HG03095 (cell line): ENCODE results near the gene ACAP3.

Experiments
- ATAC-seq: cut with Tn5 transposase; IDR thresholded peaks from one replicate; pipeline ENCODE4 v1.9.1; 2021; ENCODE audit warnings: moderate library complexity; ENCODE audit not compliant: unreplicated experiment

Gene ACAP3

GRCh38 chr1:1345860-1346500 lies 38.2 kb upstream of the ACAP3 start:
- no peak for ATAC-seq

DNA sequence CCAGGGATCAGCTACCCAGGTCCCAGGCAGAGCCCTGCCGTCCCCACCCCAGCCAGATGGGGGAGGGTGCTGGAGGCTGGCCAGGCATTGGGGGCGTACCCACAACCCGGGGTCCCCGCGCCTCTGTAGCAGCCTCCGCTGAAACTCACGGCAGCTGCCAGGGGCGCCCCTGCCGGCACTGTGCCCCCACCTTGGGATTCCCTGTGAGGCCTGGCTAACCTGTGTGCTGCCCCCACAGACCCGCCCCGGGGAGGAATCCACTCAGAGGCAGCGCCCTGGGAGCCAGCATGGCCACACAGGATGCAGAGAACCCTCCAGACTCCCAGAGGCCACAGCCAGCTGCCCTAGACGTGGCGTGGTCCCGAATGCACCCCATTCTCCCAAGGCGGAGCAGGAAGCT lies 37.7 kb upstream of the ACAP3 start:
- ATAC-seq: no peak

- no peak for ATAC-seq
Observed at GRCh38 chr1:1344655-1345361, 37.1 kb upstream of the ACAP3 start.

DNA sequence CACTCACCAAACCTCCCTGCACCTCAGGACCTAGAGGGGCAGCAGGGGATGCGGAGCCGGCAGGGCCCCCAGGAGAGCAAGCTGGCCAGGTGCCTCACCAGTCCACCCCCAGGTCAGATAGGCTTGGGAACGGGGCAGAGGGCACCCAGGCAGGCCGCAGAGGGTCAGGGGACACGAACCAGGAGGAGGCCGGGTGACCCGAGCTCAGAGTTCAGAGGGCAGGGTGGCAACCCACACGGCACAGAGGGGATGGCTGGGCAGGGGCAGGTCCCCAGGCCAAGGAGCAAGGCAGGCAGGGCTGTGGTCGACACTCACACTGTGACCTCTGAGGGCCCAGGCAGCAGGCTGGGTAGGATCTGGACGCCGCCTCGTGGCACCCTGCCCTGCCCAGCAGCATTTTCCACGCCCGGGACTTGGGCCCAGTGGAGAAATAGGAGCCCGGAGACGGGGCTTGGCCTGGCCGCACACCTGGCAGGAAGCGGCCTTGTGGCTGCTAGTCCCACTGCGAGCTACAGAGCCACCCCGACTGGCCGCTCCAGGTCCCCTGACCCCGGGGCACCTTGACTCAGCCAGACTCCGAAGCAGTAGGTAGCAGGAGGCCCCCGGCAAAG lies 36.2 kb upstream of the ACAP3 start:
- ATAC-seq: no peak

DNA sequence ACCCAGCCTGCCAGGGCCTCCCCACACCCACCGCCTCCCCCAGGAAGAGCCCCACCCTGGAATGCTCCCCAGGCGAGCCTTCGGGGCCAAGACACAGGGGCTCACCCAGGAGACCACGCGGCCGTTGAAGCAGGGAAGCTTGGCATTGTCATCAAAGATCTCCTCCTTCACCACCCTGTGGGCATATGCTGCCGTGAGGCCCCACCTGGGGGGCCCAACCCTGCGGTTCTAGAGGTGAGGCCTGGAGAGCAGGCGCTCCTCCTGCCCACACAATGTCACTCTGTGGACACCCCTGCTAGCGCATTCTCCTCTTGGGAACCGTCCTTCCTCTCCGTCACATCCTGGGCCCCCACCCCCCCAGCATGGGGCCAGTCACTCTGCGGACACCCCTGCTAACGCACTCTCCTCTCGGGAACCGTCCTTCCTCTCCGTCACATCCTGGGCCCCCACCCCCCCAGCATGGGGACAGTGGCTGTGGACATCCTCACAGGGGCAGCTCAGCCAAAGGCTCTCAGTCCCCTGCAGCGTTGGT lies 34.9 kb upstream of the ACAP3 start:
- no peak for ATAC-seq

DNA sequence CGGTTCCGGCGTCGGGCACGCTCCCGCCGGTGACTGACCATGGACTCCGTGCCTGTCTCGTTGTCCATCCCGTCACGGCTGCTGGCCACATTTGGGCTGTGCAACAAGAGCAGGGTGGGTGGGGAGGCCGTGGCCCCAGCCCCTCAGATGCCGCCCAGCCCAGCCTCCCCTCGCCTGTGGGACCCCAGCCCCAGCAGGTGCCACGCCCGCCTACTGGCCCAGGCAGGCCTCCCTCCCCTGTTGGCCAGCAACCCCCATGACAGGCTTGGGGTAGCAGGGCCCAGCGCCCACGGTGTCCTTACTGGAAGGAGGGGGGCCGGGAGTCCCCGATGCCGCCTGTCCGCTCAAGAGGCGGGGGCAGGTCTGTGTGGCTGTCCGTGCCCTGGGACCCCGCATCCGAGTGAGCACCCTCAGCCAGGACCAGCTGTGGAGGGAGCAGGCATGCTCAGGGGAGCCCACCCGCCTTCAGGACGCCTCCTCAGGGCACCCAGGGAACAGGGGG lies 34.4 kb upstream of the ACAP3 start:
- no peak for ATAC-seq

DNA sequence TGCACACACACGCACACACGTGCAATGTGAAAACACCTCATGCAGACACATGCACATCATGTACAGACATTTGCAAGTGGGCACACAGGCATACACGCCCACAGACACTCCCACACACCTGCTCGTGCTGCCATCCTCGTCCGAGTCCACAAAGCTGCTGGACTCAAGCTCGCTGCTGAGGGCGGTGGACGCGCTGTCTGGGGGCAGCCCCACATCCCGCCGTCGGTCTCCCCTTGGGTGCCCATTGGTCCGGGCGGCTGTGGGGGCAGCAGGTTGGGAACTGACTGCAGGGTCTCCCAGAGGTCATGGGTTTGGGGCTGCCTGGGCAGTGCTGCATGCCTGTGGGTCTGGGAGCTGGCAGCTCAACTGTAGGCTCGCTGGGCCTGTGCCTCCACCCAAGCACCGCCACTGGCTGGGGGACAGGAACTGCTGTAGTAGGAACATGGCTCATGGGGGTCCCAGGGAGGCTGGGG lies 33.9 kb upstream of the ACAP3 start:
- no peak for ATAC-seq

GRCh38 chr1:1340791-1341548 lies 33.2 kb upstream of the ACAP3 start:
- ATAC-seq: no peak

GRCh38 chr1:1340185-1340584 lies 32.5 kb upstream of the ACAP3 start:
- ATAC-seq: no peak

GRCh38 chr1:1338278-1338677 lies 30.5 kb upstream of the ACAP3 start:
- no peak for ATAC-seq

DNA sequence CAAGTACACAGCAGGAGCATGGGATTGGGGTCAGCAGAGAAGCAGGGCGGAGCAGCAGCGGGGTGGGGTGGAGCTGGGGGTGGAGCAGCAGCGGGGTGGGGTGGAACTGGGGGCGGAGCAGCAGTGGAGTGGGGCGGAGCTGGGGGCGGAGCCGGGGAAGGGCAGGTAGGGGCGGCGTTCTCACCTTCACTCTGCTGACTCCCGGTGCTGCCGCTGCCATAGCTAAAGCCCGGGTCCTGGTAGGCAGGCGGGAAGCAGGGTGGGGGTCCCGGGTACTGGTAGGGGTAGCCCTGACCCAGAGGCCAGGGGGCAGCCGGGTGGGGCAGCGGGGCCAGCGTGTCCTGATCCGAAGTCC lies 30.0 kb upstream of the ACAP3 start:
- ATAC-seq: no peak

GRCh38 chr1:1336931-1337792 lies 29.4 kb upstream of the ACAP3 start:
- no peak for ATAC-seq

DNA sequence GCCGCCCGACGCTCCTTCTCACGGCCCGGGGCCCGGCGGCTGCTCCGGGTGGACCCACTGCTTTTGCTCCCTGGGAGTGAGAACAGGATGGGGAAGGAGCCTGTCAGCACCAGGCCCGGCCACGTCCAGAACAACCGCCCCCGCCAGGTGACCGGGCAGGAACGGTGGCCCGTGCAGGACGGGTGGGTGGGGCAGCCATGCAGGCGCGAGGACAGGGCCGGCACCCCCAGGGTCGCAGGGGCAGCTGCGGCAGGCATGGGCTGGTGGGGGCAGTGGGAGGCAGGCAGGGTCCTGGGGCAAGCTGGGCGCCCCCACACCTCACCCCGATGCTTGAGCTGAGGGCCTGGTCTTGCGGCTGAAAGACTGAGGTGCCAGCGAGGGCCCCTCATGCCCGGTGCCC lies 28.7 kb upstream of the ACAP3 start:
- no peak for ATAC-seq

DNA sequence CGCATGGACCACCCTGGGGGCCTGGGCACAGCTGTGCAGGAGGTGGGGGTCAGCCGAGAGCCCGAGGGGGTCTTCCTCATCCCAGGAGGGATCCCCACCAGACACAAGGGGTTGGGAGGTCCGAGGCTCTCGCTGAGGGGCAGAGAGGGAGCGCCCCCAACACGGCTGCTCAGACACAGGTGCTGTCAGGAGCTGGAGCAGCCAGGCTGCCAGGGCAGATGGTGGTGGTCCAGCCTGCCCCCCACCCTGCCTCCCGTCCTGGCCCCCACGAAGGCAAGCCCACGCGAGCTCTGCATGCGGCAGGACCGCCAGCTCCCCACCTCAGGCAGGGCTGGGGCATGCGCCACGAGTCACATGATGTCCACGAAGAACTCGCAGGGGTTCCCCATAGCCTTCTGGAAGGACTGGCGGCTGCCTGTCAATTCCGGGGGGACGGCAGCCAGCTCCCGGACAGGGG lies 28.1 kb upstream of the ACAP3 start:
- ATAC-seq: no peak

DNA sequence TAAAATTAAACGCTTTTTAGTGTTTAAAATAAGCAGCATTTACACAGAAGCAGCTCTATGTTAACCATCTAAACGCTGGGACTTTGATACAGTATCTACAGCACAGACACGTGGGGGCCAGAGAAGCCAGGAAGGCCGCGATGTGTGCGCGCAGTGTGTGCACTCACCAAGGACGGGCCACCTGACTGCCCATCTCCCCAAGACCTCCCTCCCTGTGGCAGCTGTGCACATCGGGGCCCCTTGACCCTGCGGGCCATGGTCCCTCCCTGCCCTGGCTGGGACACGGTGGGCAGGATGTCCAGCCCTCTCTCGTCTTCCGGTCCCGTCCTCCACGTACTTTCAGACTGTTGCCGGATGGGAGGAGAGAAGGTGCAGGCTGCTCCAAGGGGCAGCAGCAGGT lies 27.6 kb upstream of the ACAP3 start:
- ATAC-seq: no peak

DNA sequence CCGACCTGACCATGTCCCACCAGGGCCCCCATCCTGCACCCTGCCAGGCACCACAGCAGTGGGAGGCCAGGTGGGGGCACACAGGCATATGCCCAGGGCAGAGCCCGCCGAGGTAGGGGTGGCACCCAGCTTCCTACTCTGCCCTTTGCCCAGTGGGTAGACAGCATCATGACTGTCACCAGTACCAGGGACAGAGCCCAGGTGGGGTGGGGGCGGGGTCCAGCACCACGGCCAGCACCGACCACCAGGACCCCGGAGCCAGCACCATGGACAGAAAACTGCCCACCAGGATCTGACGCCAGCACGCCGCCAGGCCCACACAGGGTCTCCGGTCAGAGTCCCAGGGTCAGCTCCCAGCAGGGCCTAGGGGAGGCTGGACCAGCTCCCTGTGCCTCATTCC lies 27.1 kb upstream of the ACAP3 start:
- no peak for ATAC-seq

GRCh38 chr1:1333551-1334241 lies 26.0 kb upstream of the ACAP3 start:
- ATAC-seq: no peak

GRCh38 chr1:1332774-1333480 lies 25.2 kb upstream of the ACAP3 start:
- ATAC-seq: no peak
